ENCODE results near the gene TRAPPC8.

- no peak for TF ChIP-seq ZNF384 (IDR thresholded peaks at IDR 0.05)
- TF ChIP-seq BHLHE40 (IDR thresholded peaks at IDR 0.05; ENCODE audit: borderline replicate concordance) = no peak
- TF ChIP-seq SUZ12 (IDR thresholded peaks at IDR 0.05) = no peak
- TF ChIP-seq HDGF (IDR thresholded peaks at IDR 0.05; ENCODE audit: borderline replicate concordance) = no peak
- TF ChIP-seq L3MBTL2 (conservative IDR thresholded peaks at IDR 0.05) = no peak
- TF ChIP-seq FOXM1 (IDR thresholded peaks at IDR 0.05; ENCODE audit: borderline replicate concordance) = no peak
- no peak for TF ChIP-seq FOXA1 (IDR thresholded peaks at IDR 0.05)
- TF ChIP-seq TARDBP (IDR thresholded peaks at IDR 0.05) = no peak
- TF ChIP-seq LEF1 (IDR thresholded peaks at IDR 0.05; ENCODE audit: borderline replicate concordance) = no peak
Observed at GRCh38 chr18:31990823-31991222, 47.9 kb upstream of the TRAPPC8 start.

All from HEK293T (cell line).